Chondrocyte (in vitro differentiated cells): ENCODE data around the gene ROBO2. TPM values are rescaled to one million over a fixed set of nuclear protein-coding genes. Genes with fewer than 3 reads are reported as not detected.

Source experiments
- DNase-seq: peaks from one replicate; pipeline ENCODE4 v3.0.0; 2021; ENCODE audit warnings: mixed read lengths, low spot score
- H3K27ac Mint-ChIP-seq: one replicate; pipeline ENCODE4 v1.8.0; 2021; ENCODE audit warnings: mild to moderate bottlenecking, moderate library complexity, mixed read lengths; ENCODE audit not compliant: unreplicated experiment
- H3K27me3 Mint-ChIP-seq: 2 replicates; pipeline ENCODE4 v1.8.0; 2021; ENCODE audit warnings: low read depth, mixed read lengths
- H3K36me3 Mint-ChIP-seq: 2 replicates; pipeline ENCODE4 v1.8.0; 2021; ENCODE audit warnings: low read depth, mixed read lengths
- H3K4me1 Mint-ChIP-seq: 2 replicates; pipeline ENCODE4 v1.8.0; 2021; ENCODE audit warnings: low read depth, mild to moderate bottlenecking, mixed read lengths
- H3K4me3 Mint-ChIP-seq: one replicate; pipeline ENCODE4 v1.8.0; 2021; ENCODE audit warnings: mild to moderate bottlenecking, moderate library complexity, mixed read lengths; ENCODE audit not compliant: unreplicated experiment
- H3K9me3 Mint-ChIP-seq: 2 replicates; pipeline ENCODE4 v1.8.0; 2021; ENCODE audit warnings: low read depth, mixed read lengths
- total RNA-seq: library from RNA; stranded (reverse); gene quantifications from 3 replicates; pipeline ENCODE4 v1.2.1, GENCODE V29; 2021
- TF ChIP-seq, protein P1 (sequence below): fragments of 200-600 bp; sonication (generic); IDR thresholded peaks from 2 replicates; pipeline ENCODE4 v1.5.0; 2021; ENCODE audit warnings: antibody characterized with exemption, mild to moderate bottlenecking, moderate library complexity

Gene ROBO2
- total RNA-seq, 1 donor from 2014 or later, result 1.7 TPM

DNA sequence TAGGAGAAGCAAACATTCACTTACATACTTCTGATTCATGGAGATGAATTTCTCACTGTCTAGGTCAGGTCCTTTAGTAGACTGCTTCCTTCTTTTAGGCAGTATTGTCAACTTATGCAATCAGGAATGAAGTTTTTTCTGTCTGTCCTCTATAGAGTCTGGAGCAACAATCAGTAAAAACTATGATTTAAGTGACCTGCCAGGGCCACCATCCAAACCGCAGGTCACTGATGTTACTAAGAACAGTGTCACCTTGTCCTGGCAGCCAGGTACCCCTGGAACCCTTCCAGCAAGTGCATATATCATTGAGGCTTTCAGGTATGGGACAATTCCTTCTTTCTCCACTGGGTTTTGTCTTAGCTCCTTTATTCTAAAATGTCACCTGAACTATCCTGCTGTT is 523.1 kb downstream of the ROBO2 start:
- H3K27ac Mint-ChIP-seq, result no peak overlapping the region
- H3K36me3 Mint-ChIP-seq, result no peaks in the 10 kb centered on the region
- TF ChIP-seq, protein P1, sequence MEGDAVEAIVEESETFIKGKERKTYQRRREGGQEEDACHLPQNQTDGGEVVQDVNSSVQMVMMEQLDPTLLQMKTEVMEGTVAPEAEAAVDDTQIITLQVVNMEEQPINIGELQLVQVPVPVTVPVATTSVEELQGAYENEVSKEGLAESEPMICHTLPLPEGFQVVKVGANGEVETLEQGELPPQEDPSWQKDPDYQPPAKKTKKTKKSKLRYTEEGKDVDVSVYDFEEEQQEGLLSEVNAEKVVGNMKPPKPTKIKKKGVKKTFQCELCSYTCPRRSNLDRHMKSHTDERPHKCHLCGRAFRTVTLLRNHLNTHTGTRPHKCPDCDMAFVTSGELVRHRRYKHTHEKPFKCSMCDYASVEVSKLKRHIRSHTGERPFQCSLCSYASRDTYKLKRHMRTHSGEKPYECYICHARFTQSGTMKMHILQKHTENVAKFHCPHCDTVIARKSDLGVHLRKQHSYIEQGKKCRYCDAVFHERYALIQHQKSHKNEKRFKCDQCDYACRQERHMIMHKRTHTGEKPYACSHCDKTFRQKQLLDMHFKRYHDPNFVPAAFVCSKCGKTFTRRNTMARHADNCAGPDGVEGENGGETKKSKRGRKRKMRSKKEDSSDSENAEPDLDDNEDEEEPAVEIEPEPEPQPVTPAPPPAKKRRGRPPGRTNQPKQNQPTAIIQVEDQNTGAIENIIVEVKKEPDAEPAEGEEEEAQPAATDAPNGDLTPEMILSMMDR, result no peak
- H3K27me3 Mint-ChIP-seq, result no peaks in the 10 kb centered on the region
- H3K4me3 Mint-ChIP-seq, result no peak overlapping the region
- no peaks in the 10 kb centered on the region for H3K4me1 Mint-ChIP-seq
- DNase-seq, result no peak
- H3K9me3 Mint-ChIP-seq, result no peaks in the 10 kb centered on the region

DNA sequence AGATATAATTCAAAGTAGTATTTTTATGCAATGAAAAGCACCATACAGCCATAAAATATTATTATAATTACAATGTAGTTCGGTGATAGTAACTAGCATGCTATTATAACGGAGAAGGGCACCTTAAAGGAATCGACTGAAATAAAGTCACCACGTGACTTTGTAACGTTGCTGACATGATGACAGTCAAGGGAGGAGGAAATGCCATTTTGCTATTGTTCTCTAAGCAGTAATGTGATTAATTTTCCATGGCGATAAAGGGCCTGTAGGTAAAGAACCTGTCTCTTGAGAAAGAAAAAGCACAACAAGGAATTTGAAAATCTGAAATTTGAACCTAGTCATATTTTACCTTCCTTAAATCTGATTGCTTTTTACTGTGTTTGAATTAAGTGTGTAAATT is 526.2 kb downstream of the ROBO2 start:
- Mint-ChIP-seq H3K4me1 (no peaks in the 10 kb centered on the region), H3K9me3 (peaks cover 13% of the 10 kb centered on the region), H3K27me3 (no peaks in the 10 kb centered on the region), H3K4me3 (no peak overlapping the region), H3K27ac (no peak overlapping the region), H3K36me3 (no peaks in the 10 kb centered on the region)
- DNase-seq, result no peak
- TF ChIP-seq, protein P1, result no peak

DNA sequence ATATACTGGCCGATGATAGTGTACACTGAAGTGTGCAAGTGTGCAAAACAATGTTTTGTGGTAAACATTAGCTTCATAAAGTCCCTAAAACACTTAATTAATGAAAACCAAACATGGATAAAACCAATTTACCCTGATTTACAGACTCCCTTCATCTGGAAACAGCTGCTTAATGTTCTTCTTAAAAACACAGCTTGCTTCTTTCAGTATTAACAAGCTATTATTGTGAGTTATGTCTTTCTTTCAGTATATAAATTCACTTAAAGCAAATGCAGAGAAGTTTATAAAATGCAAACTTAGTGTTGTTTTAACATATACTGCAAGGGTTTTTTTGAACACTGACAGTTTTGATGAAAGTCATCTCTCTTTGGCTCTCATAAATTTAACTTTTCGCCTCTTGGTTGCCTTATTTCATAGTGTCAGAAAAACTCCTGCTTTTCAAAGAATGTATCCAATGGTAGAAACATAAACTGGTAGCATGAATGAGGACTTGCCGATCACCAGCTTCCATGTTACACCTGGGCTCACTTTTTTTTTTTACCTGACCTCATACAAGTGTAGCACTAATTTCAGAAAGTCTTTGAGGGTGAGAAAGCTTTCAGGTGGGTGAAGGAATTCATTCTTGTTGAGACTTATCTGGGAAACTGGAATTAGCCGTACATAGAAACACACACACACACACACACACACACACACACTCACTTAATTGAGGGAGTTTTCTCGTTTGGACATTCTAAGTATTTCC is 532.2 kb downstream of the ROBO2 start:
- Mint-ChIP-seq H3K27ac (no peak overlapping the region), H3K4me3 (no peak overlapping the region), H3K4me1 (no peaks in the 10 kb centered on the region), H3K27me3 (no peaks in the 10 kb centered on the region), H3K9me3 (peaks cover 13% of the 10 kb centered on the region), H3K36me3 (no peaks in the 10 kb centered on the region)
- DNase-seq, result no peak
- TF ChIP-seq, protein P1, result no peak

DNA sequence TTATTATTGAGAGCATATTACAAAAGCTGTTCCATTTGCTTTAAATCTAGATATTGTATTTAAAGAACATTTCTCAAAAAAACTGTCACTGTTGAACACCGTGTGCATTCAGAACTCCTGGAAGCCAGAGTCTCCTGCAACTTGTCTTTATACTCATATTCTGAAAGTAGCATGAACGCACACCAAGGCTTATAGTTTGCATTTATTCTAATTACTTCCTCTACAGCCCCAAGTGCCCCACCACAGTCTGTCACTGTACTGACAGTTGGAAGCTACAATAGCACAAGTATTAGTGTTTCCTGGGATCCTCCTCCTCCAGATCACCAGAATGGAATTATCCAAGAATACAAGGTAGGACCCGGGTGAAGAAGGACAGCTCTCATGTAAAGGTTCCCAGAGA is 537.4 kb downstream of the ROBO2 start:
- Mint-ChIP-seq H3K4me1 (no peaks in the 10 kb centered on the region), H3K9me3 (no peaks in the 10 kb centered on the region), H3K27me3 (no peaks in the 10 kb centered on the region), H3K36me3 (no peaks in the 10 kb centered on the region), H3K4me3 (no peak overlapping the region), H3K27ac (no peak overlapping the region)
- TF ChIP-seq, protein P1, result no peak
- no peak for DNase-seq

DNA sequence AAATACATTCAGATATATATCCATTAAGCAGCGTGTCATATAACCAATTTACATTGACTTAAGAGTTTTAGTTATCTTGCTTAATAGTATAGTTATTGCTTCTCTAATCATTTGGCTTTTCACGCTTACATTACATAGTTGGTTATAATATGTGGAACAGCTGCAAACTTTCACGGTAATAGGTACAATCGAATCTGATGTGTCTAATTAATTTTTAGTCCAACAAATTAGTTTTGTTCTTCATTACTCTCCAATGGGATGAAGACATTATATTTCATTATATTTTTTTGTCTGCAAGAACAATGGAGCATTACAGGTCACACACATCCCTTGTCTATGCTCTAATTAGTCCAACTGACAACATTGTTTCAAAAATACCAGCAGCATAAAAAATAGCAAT is 546.3 kb downstream of the ROBO2 start:
- H3K4me1 Mint-ChIP-seq, result no peaks in the 10 kb centered on the region
- no peak overlapping the region for H3K4me3 Mint-ChIP-seq
- TF ChIP-seq, protein P1, result no peak
- no peaks in the 10 kb centered on the region for H3K27me3 Mint-ChIP-seq
- H3K27ac Mint-ChIP-seq, result no peak overlapping the region
- DNase-seq, result no peak
- H3K36me3 Mint-ChIP-seq, result no peaks in the 10 kb centered on the region
- no peaks in the 10 kb centered on the region for H3K9me3 Mint-ChIP-seq
